Right renal cortex interstitium (tissue), 3 donors: ENCODE data around the gene EOMES. TPM values are rescaled to one million over a fixed set of nuclear protein-coding genes. Genes with fewer than 3 reads are reported as not detected.
"Not testable (repeated sequence)": the region's sequence is repeated elsewhere in the genome, so short reads cannot be mapped to it uniquely, and the experiment has no call there.

Source experiments
- DNase-seq, 3 donors: peaks; one replicate each; pipeline ENCODE4 v3.0.0-alpha.2; 2013; ENCODE audit warnings: low read depth in 3 of 3, low spot score in 2 of 3
- polyA plus RNA-seq, 3 donors: library from polyadenylated mRNA; unstranded; fragments of 120-200 nt; gene quantifications; one replicate each; pipeline ENCODE4 v1.2.1, GENCODE V29; 2013; ENCODE audit not compliant: insufficient read length in 3 of 3

Gene EOMES
- polyA plus RNA-seq: under 1 TPM; 0.13 to 0.19 (median 0.15) TPM

- no peak for DNase-seq
Observed at GRCh38 chr3:27721717-27722564, at the start of gene EOMES. Gene EOMES (minus strand): TSS chr3:27722323. CDS start chr3:27722294, 29 bp downstream.

GRCh38 chr3:27770384-27770783 lies 48.3 kb upstream of the EOMES start:
- not testable (repeated sequence) for DNase-seq

DNA sequence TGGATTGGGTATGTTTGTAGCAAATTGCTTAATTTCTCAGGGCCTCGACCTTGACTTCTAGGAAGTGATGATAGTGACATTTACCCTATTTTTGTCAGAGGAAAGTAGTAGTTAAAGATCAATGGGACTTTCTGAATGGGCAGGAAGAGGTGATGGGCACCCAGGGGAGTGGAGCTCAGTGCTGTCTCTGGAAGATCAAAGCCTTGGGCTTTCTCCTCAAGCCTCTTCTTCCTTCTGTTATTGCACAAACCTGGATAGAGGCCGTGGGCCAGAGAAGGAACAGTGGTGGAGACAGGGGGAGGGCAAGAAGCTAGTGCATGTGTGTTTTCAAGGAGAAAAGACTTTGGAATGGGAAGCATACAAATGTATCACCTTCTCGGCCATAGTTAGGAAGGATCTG lies 44.9 kb upstream of the EOMES start:
- DNase-seq: no peak

DNA sequence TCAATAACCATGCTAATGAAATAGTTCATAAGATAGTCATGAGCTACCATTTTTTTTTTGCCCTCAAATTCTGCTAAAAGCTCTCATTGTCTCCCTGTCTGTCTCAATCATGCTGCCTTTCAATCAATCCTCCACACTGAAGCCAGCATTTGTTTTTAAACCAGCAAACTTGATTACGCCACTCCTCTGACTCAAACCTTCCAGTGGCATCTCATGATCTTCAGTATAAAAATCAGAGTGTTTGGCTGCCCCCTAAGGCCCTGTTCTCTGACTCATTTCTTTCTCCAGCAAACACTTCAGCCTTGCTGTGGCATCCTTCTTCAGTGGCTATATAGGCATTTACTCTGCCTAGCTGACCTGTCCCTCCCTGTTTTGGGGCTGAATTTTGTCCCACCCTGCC lies 36.0 kb upstream of the EOMES start:
- no peak for DNase-seq

- no peak for DNase-seq
Observed at GRCh38 chr3:27756877-27757276, 34.8 kb upstream of the EOMES start.

DNA sequence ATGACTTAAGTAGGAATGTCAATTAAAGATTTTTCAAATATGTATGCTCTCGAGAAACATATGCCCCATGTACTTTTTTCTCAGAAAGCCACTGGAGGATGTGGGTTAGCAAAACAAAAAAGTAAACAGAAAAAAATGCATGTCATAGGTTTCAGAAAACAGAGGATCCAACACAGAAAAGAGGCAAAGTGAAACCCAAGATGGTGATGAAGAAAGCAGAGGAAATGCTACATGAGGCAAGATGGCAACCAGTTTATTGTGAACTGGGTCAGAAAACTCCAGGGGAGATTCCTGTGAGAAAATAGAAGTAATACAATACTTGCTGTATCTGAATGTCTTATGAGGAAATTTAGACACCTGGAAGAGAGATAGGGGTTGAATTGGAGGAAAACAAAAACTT lies 30.8 kb upstream of the EOMES start:
- no peak for DNase-seq

- DNase-seq: no peak
Observed at GRCh38 chr3:27749643-27750042, 27.5 kb upstream of the EOMES start.

- DNase-seq: no peak
Observed at GRCh38 chr3:27746838-27747237, 24.7 kb upstream of the EOMES start.

- DNase-seq: no peak
Observed at GRCh38 chr3:27740854-27741253, 18.7 kb upstream of the EOMES start.

DNA sequence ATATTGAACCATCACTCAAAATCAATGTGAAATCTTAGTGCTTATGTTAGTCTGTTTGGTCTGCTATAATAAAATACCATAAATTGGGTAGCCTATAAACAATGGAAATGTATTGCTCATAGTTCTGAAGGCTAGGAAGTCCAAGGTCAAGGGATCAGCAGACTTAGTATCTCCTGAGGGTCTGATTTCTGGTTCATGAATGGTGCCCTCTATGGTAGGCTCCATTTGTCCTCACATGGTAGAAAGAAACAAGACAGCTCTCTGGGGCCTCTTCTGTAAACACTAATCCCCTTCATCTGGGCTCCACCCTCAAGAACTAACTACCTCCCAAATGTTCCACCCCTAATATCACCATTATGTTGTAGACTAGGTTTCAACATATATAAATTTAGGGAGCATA lies 15.0 kb upstream of the EOMES start:
- no peak for DNase-seq

DNA sequence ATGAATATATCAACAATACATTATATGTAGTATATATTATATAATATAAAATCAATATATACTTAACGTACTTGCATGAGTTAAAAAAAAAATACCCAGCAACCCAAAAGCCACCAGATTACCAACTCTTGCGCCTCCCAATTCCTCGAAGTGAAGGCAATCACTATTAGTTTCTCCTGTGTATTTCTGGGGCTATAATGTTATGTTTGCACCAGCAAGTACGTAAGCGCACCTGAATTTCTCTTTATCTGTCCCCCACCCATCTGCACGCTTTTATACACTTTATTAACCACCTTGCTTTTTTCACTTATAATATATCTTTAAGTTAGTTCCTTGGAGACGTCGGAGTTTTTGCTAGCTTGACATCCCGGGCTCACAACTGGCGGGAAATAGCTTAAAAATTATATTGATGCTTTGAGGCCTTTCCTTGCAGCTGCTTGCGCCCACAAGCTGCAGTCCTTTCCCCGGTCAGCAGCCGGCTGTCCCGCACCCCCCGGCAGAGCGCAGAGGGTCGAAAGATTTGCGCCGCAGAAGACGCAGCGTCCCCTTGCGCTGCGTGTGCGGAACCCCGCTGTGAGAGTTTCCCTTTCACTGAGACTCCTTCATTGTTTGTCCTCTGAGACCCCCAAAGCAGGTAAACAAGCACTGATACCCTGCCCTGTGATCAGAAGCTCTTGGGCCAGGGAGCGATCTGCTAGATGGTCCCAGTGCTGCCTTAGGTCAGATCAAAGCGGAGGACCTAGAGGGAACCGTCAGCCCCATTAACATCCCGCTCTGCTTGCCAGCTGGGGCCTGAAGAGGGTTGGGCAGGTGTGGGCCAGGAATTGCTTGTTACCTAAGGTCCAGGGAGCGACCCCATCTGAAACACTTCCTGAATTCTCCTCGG lies 8.9 kb upstream of the EOMES start:
- no peak for DNase-seq

GRCh38 chr3:27729748-27730611 lies 7.9 kb upstream of the EOMES start:
- no peak for DNase-seq

DNA sequence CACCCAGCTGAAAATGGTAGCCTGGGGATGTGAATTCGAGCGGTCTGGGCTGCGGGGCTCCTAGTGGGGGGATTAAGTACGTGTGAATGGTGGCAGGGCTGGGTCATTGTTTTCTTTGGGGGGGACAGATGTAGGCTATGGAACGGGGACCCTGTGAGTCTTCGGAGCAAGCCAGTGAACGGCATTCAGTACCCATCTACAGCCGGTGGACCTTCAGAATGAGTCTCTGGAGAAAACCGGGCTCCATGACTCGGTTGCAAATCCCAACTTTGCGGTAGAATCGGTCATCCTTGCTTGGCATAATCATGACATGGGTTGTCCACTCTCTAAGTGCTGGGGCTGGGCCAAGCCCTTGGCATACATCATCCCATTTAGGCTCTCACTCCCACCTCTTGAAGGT lies 7.2 kb upstream of the EOMES start:
- DNase-seq: no peak

DNA sequence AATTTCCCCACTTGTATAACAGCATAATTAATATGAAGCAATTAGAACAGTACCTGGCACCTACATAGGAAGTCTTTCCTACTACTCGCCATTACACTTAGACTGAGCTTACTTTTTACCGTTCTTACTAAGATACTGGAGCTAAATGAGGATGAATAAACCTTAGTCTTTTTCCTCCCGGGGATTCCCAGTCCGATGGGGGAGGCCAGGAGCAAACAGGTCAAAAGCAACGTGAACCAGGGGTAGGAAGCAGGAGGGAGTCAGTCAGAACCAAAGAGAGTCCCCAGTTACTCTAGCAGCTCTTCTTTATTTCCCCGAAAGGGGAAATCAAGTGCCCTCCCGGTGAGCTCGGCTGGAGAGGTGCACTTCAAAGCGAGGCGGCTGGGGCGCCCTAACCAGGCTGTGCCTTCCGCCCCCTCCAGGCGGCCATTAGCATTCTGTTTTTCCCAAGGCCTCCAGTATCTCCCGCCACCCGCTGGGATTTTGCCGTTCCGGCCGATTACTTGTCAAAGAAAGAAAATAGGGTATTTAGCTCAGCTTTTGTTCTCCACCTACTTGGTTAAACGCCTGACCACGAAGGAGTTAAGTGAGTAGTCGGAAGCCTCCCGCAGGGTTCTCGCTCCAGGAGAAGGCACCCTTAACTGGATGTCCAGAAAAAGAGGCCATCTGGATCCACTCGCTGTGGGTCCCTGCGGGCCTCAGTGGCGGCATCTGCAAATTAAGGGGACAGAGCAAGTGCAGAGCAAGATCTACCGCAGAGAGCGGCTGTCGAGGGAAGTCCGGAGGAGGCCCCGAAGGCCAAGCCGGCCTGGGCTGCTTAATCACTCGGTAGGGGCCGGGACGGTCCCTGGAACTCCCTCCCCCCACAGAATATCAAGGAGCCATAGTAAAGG lies 6.3 kb upstream of the EOMES start:
- no peak for DNase-seq

DNA sequence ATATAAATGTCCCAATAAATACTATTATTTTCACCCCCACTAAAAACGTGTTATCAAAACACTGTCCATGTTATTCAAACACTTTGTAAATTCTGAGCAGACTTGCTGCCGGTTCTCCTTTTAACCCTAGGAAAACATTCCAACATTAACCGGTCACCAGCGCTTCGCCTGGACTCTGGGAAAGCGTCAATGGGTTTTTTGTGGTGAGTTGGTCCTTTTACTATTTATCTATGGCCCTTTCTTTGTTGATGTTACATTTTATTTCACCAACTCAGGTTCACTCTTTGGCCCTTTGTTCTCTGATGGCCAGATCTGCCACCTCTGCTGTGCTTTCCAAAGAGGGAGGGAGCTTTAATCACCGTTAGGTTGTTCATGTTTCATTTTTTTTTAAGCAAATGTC lies 4.1 kb upstream of the EOMES start:
- DNase-seq: no peak

DNA sequence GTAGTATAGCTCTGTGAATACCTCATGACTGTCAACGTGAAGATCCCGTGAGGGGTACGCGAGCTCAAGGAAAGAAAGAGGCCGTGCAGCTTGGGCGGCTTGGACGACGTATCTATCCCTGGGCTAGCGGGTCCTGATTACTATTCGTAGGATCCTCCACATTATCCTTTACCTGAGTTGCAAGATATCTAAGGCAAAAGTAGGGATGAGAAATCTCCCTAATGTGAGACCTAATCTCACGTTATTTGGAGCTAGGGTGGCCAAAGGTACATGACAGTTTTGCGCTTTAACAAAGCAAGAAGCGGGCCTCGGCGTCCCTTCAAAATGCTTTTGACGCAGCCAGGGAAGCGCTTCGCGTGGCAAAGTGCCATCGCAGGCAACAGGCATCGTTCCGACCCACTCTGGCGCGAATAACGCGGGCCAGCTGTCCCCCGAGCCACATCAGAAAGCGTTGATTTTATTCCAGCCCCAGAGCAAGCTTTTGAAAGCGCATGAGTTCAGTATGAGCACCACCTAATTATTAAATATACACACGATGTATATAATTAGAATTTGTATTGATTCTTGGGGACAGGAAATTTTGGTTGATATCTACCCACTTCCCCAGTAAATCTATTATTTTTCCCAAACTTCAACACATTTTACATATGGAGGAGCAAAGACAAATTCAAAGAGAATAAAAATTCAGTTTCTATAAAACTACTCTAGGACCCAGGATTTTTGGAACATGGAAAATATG lies 2.5 kb upstream of the EOMES start:
- no peak for DNase-seq

DNA sequence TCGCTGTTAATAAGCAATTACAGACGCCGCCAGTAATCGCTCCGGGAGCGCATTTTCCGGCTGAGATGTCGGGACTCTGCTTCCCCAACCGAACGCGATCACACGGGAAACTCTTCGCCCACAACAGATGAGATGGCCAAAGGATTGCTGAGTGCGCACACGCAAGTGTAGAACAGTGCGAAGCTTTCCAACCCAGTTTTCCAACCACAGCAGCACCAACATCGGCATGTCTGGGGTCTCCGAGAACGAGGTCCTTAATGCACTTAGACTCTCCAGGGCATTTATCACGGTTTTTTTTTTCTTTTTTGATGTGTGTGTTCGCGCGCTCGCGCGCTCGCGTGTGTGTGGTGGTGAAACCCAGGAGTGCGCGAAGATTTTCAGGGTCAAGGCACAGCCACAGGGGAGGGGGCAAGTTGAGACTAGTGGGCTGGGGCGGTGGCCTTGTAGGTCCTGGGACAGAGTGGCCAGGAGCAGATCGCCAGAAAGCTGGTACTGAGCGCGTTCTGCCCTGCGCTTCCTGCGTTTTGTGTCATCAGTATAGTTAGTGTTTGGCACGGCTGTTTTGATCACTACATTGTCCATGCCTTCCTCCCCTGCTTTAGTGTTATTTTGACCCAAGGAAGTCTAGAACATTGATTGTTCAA lies 1.8 kb upstream of the EOMES start:
- DNase-seq: no peak

DNA sequence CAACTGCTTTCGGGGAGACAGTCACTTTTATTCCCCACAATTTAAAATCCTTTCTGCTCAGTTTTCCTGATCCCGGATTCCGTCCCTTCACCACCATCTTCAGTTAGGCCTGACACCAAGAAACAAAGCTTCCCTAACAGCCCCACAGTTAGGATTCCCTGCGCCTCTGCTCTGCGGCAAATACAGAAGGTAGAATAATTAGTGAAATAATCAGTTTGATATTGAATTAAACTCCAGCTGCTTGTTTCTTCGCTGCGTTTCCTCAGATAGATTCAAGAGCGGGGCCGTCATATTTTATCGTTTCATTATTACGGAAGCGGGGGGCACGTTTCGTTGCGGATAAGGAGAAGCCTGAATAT lies 1.3 kb upstream of the EOMES start:
- no peak for DNase-seq

DNA sequence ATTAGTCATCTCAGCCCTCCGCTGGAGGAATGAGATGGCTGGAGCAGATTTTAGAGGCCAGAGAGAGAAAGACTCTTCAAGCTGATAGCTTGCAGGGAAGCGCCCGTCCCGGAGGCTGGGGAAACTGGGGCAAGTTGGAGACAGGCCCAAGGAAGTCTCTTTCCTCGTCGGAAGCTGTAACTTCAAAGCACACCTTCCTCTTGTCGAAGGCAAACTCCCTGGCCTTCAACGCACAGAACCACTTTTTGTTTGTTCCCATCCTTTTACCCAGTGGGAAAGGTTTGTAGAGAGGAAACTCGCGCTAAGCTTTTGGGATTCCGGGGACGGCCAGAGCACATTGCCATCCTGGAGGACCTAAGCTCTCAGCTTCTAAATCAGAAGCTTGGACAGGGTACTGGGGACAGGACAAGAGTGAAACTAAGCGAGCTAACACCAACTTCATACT lies 900 bp upstream of the EOMES start:
- DNase-seq: no peak
